ENCODE results near the gene ZNRD2.

DNA sequence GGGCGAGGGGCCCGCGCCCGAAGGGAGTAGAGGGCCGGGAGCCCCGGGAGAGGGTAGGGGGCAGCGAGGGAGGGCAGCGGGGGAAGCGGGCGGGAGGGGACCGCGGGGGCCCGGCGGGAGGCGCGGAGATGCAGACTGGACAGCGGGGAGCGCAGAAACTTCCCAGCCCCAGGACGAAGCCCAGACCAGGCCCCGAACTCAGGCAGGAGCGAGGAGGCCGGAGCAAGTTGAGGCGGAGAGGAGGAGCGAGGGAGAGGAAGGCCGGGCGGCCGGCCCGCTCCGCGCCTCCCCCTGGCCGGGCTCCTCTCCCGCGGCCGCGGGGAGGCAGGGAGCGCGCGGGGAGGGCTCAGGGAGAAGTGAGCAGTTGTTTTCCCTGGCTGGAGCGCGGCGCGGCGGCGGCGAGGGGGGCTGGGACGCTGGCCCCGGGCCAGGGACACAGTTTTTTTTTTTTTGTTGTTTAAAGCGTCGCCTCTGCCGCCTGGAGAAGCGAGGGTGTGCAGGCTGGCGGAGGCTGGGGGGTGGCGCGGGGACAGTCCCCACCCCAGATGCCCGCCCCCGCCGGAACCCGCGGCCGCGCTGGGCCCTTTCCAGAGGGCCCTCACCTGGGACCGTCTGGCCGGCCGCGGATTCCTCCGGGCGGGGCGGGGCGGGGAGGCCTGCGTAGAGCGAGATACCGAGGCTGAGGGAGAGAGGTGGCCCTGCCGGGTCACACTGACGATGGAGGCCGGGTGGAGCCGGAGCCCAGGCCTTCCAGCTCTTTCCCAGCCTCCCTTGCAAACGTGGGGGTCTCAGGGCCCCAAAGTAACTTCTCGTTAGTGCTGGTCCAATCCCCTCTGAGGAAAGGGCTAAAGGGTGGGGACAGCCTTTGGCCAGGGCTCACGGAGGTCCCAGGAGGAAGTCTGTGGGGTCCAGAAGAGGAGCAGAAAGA lies 12.0 kb upstream of the ZNRD2 start, which contains the start of gene LTBP3:
- TF ChIP-seq, protein P1, sequence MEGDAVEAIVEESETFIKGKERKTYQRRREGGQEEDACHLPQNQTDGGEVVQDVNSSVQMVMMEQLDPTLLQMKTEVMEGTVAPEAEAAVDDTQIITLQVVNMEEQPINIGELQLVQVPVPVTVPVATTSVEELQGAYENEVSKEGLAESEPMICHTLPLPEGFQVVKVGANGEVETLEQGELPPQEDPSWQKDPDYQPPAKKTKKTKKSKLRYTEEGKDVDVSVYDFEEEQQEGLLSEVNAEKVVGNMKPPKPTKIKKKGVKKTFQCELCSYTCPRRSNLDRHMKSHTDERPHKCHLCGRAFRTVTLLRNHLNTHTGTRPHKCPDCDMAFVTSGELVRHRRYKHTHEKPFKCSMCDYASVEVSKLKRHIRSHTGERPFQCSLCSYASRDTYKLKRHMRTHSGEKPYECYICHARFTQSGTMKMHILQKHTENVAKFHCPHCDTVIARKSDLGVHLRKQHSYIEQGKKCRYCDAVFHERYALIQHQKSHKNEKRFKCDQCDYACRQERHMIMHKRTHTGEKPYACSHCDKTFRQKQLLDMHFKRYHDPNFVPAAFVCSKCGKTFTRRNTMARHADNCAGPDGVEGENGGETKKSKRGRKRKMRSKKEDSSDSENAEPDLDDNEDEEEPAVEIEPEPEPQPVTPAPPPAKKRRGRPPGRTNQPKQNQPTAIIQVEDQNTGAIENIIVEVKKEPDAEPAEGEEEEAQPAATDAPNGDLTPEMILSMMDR (IDR thresholded peaks at IDR 0.05), result no peak
- TF ChIP-seq EP300 (IDR thresholded peaks at IDR 0.05), result no peak

Data from upper lobe of left lung (tissue), 4 donors.